Testis (tissue), 3 donors: Measurements from ENCODE around the gene CARMIL1. TPM values are rescaled to one million over a fixed set of nuclear protein-coding genes. Genes with fewer than 3 reads are reported as not detected.
"Not testable (repeated sequence)": the region's sequence is repeated elsewhere in the genome, so short reads cannot be mapped to it uniquely, and the experiment has no call there.

ENCODE experiments used
- DNase-seq: peaks from one replicate; pipeline ENCODE4 v3.0.0-alpha.2; 2019
- H3K27ac ChIP-seq, 2 donors: fragments of 200-600 bp; sonication (generic); one replicate each; pipeline ENCODE4 v1.5.1; 2019
- H3K27me3 ChIP-seq: fragments of 200-600 bp; sonication (generic); one replicate; pipeline ENCODE4 v1.5.1; 2019
- H3K36me3 ChIP-seq: fragments of 200-600 bp; sonication (generic); one replicate; pipeline ENCODE4 v1.5.1; 2017; ENCODE audit warnings: low read depth; ENCODE audit errors: missing control alignments
- H3K4me1 ChIP-seq: fragments of 200-600 bp; sonication (generic); one replicate; pipeline ENCODE4 v1.5.1; 2019
- H3K4me3 ChIP-seq, 2 donors: fragments of 200-600 bp; sonication (generic); one replicate each; pipeline ENCODE4 v1.5.1; 2017 to 2019
- H3K9me3 ChIP-seq: fragments of 200-600 bp; sonication (generic); one replicate; pipeline ENCODE4 v1.5.1; 2017
- CTCF ChIP-seq, 3 experiments: fragments of 450-650 bp in 2 of 3; fragments of 200-600 bp in 1 of 3; sonication (generic) in 1 of 3; IDR thresholded peaks; one replicate each; pipeline ENCODE4 v1.5.1; 2016 to 2019; ENCODE audit warnings: antibody characterized with exemption in 3 of 3, mild to moderate bottlenecking in 2 of 3, moderate library complexity in 1 of 3
- POLR2A ChIP-seq: fragments of 450-650 bp; IDR thresholded peaks from one replicate; pipeline ENCODE4 v1.6.1; 2017; ENCODE audit warnings: antibody characterized with exemption, mild to moderate bottlenecking, moderate library complexity
- WGBS, 2 donors: methylation state at CpG; one replicate each; pipeline ENCODE4 v1.1.5; 2018; 5-methylcytosine and 5-hydroxymethylcytosine counted together
- intact Hi-C: fragments of 100-400 bp; cut with DNase I; formaldehyde crosslinking; loops from one replicate; pipeline ENCODE4 v1.15.1; 2023; ENCODE audit warnings: low total_unique reads
- polyA plus RNA-seq: library from polyadenylated mRNA; stranded (reverse); fragments of 350-450 nt; fragmentation: Illumina TruSeq; extraction: RNeasy Lipid Tissue Mini Kit (QIAGEN cat#74804); gene quantifications from one replicate; pipeline ENCODE4 v1.2.3, GENCODE V29; 2014; ENCODE audit warnings: low read depth, low replicate concordance; ENCODE audit not compliant: insufficient read depth
- total RNA-seq, 2 donors: library from RNA; depleted of rRNA; stranded (reverse); fragments of >200 nt; gene quantifications; one replicate each; pipeline ENCODE4 v1.2.3, GENCODE V29; 2016

CARMIL1 gene
- total and polyA plus RNA-seq, 3 donors from 2014 or later: 39.4 to 120 (median 108) TPM

- TF ChIP-seq CTCF (IDR thresholded peaks at IDR 0.05) (no peak), POLR2A (no peak)
- no peak for DNase-seq
- Histone ChIP-seq H3K27ac (no peak overlapping the region), H3K36me3 (no peaks in the 10 kb centered on the region), H3K9me3 (no peaks in the 10 kb centered on the region), H3K4me3 (no peak overlapping the region), H3K27me3 (no peaks in the 10 kb centered on the region), H3K4me1 (no peaks in the 10 kb centered on the region)
- 93 to 97% methylated on average over 4 of the region's 4 CpGs for WGBS, 2 donors
- intact Hi-C loops: no loop called here
Measured at GRCh38 chr6:25582101-25582500, 302.9 kb downstream of the CARMIL1 start.

- Histone ChIP-seq H3K4me1 (no peaks in the 10 kb centered on the region), H3K9me3 (no peaks in the 10 kb centered on the region), H3K4me3 (no peak overlapping the region), H3K36me3 (no peaks in the 10 kb centered on the region), H3K27ac (no peak overlapping the region), H3K27me3 (no peaks in the 10 kb centered on the region)
- intact Hi-C loops: no loop called here
- DNase-seq: no peak
- TF ChIP-seq CTCF (IDR thresholded peaks at IDR 0.05) (no peak), POLR2A (no peak)
Measured at GRCh38 chr6:25583099-25583498, 303.9 kb downstream of the CARMIL1 start.

GRCh38 chr6:25583906-25584305 lies 304.7 kb downstream of the CARMIL1 start:
- Histone ChIP-seq H3K9me3 (no peaks in the 10 kb centered on the region), H3K27me3 (no peaks in the 10 kb centered on the region), H3K4me1 (no peaks in the 10 kb centered on the region), H3K27ac (no peak overlapping the region), H3K4me3 (no peak overlapping the region), H3K36me3 (no peaks in the 10 kb centered on the region)
- intact Hi-C loops: no loop called here
- WGBS, 2 donors: 67 to 86% methylated on average over 3 of the region's 3 CpGs
- DNase-seq: no peak
- TF ChIP-seq CTCF (IDR thresholded peaks at IDR 0.05) (no peak), POLR2A (no peak)

- no peak overlapping the region for H3K27ac ChIP-seq
- no peak overlapping the region for H3K4me3 ChIP-seq
- intact Hi-C loops: no loop called here
- H3K9me3 ChIP-seq: no peaks in the 10 kb centered on the region
- TF ChIP-seq CTCF (IDR thresholded peaks at IDR 0.05): no peak
- WGBS, 2 donors: 93 to 98% methylated on average over 4 of the region's 4 CpGs
- H3K27me3 ChIP-seq: no peaks in the 10 kb centered on the region
- H3K36me3 ChIP-seq: no peaks in the 10 kb centered on the region
- no peaks in the 10 kb centered on the region for H3K4me1 ChIP-seq
- DNase-seq: no peak
Measured at GRCh38 chr6:25585225-25585624, 306.1 kb downstream of the CARMIL1 start.

- H3K27ac ChIP-seq, intact Hi-C loops, DNase-seq, H3K27me3 ChIP-seq, H3K4me1 ChIP-seq, H3K36me3 ChIP-seq, H3K9me3 ChIP-seq: not testable (repeated sequence)
- WGBS, 2 donors: 61 to 95% methylated on average over 11 to 23 of the region's 30 CpGs
- peak overlapping the region; percentile 10 to 29 for H3K4me3 ChIP-seq
Measured at GRCh38 chr6:25586119-25586518, 306.9 kb downstream of the CARMIL1 start.
